NCI-H345 treated with DMSO at 0.1 percent for 48 hours (cell line): Measurements from ENCODE around the gene PLPP7.
"Not testable (repeated sequence)": the region's sequence is repeated elsewhere in the genome, so short reads cannot be mapped to it uniquely, and the experiment has no call there.

ENCODE experiments used
- DNase-seq: peaks from one replicate; lab custom pipeline; 2025; ENCODE audit not compliant: unreplicated experiment; lab: John Stamatoyannopoulos, UW

Gene PLPP7

DNA sequence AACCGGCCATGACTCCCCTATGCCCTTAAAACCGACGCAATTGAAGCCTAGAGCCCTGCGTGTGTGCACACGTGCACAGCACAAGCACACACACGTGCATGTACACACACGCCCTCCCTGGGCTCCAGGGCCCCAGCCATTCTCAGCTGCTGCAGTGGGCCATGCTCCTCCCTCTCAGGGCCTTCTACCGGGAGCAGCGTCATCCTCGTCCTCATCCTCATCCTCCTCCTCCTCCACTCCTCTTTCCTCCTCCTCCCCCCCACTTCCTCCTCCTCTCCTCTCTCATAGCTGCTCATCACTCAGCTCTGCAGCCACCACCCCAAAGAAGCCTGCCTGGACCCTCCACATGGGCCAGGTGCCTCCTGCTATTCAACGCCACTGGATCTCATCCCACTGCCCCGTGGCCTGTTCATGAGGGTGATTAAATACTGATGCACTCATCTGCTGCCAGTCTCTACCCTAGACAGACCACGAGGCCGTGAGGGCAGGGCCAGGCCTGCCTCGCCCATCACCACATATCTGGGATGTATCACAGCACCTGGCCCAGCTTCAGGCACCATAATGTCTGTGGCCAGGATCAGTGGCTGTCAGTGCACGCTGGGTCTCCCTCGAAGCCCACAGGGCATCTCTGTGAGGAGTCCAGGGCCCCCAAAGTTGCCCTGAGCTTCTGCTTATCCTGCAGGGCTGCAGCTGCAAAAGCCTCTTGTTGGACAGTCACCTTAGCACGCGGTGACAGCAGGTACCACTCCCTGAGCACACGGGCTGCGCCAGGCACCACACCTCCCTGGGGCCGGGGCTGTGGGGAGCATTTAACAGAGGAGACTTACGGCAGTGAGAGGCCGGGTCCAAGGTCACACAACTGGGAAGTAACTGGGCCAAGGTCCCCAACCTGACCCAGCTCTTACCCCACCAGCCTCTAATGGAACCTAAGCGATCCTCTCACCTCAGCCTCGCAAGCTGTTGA is 23.0 kb upstream of the PLPP7 start:
- DNase-seq, result no peak

DNA sequence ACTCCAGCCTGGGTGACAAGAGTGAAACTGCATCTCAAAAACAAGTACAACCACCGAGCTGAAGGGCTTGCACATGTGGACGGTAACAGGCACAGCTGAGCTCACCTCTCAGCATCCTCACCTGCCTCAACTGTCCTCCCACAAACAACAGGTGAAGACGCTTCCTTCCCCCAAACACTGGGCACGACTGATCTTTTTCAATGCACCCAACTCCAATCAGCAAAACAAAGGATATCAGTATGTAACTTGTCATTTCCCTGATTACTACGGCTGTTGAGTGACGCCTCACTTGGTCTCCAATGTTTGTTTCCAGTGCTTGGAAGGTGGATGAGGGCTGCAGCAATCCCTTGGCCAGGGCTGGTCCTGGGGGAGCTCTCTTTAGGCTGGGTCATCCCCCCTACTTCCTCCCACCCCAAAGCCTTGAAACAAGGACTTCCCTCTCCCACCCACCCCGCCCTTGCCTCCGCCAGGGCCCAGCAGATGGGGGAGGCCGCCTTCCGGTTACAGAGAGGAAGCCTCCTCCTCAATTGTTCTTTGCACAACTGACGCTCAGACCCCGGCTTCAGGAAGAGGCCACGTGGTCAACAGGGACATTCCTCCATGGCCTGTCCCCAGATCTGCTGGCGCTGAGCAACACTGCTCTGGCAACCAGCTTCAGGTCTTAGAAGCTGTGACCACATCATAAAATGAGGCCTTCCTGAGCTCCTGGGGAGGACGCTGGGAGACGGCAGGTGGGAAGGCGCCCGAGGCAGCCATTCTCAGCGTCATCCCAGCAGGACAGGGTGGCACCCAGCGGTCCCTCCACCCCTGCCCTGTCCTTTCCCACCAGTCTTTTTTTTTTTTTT is 19.1 kb upstream of the PLPP7 start:
- DNase-seq, result no peak

DNA sequence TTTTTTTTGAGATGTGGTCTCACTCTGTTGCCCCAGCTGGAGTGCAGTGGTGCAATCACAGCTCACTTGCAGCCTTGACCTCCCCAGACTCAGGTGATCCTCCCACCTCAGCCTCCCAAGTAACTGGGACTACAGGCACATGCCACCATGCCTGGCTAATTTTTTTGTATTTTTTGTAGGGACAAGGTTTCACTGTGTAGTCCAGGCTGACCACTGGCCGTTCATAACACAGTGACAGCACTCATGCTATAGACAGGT is 18.6 kb upstream of the PLPP7 start:
- not testable (repeated sequence) for DNase-seq

DNA sequence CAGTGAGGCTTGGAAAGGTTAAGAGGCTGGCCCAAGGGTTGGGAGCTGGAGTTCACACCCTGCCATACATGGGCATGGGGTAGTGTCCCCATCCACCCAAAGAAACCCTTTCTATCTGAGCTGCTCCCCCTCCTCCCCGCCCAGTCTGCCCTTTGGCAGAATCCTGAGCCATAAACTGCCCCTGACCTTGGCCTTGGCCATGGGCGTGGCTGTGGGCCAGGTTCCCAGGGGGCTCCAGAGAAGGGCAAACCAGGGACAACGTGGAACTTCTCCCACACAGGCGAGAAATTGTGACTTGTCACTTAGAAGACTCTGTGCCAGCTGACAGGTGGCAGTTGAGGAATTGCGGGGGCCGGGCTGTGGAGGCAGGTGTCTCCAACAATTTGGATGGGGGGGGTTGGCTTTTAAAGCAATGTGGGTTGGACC is 18.0 kb upstream of the PLPP7 start:
- no peak for DNase-seq

DNA sequence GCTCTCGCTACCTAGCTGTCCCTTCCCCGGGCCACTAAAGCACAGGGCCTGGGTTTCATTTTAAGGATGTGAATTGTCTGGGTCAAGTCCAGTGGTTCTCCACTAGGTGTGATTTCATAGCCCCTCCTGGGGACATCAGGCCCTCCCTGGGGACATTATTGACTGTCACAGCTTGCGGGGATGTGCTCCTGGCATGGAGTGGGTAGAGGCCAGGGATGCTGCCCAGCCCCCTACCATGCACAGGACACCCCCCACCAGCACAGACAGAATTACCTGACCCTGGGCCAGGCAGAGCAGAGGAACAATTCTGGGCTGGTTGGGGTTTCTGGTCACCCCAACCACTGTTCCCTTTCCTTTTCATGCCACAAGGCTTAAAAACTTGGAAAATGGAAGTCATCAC is 17.3 kb upstream of the PLPP7 start:
- DNase-seq, result no peak

DNA sequence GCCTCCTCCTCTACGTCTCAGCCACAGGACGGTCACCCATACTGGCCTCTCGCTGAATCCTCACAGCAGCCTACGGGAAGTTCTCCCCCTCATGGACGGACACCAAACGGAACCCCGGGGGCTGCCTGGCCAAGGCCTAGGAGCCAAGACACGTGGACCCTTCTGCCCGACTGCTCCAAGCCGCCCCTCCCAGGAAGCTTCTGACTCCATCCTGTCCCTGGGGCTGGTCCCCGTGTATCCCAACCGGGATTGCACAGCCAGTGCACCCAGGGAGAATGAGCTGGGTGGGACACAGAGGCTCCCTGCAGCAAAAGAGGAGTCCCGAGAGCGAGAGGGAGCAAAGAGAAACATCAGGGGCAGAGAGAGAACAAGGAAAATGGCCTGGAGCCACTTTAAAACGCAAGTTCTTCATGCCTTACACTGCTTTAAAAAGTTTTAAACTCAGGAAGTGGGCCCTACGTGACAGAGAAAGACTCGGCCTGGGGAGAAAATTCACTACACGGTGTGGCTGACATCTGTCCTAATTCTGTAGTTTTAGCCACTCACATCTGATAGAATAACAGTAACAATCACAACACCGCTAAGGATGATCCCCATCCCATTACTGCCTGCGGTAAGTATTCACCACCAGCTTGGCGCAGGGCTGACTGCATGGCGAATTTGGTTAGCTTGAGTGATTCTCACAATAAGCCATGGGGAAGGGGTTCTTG is 16.2 kb upstream of the PLPP7 start:
- DNase-seq, result no peak

DNA sequence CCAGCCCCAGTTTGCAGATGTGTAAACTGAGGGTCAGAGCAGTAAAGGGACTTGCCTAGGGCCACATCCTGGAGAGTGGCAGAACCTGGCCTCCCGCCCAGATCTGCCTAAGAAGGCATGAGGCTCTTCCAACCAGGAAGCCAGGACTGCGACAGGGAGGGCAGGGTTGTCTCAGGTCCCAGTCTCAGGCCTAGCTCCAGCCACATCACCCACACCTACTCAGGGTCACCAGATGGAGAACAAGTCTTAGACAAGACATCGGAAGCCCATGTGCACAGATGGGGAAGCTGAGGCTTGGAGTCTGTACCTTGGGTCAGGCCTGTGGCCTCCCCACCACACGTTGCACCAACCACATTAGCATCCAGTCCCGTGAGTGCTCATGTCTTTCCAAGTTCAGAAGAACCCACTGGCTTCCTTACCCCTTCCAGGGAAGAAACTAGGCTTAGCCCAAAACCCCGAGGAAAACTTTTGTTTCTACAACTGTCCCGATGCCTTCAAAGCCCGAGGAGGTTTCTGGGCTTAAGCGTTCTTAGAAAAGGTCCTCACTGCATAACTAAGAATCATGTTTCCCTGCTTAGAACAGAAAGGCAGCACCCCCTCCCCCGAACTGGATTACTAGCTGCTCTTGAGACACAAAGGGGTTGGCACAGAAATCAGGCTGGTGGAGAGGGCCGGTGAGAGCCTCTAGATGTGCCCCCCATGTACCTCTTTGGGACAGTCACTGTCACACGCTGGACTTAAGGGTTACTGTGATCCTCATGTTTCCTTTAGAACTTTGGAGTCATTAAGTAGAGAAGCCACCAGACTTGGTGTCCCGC is 15.5 kb upstream of the PLPP7 start:
- DNase-seq, result no peak

DNA sequence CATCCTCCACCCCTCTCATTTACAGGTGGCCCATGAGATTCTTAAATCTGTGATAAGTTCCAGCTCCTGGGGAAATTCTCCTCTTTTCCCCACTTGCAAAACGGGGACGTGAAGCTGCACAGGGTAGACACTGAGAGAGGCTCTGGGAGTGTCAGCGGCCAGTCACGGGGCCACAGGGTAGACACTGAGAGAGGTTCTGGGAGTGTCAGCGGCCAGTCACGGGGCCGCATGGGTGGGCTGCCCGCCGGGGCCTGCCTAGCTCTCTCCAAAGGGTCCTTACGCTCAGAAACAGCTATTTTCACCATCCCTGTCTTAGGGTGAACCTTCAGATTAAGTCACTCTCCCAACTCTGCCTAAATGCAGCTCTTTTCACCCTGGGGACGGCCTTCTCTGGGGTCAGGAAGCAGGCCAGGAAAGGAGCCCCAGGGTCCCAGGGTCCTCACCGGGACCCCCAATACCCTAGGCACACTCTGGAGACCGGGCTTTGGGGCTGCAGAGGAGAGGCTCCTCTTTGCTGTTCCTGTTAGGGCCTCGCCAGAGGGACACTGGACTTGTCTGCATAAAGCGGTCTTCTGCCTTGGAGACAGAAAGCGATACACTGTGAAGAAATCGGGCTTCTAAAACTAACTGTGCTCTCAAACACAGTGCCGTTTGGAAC is 14.7 kb upstream of the PLPP7 start:
- no peak for DNase-seq

DNA sequence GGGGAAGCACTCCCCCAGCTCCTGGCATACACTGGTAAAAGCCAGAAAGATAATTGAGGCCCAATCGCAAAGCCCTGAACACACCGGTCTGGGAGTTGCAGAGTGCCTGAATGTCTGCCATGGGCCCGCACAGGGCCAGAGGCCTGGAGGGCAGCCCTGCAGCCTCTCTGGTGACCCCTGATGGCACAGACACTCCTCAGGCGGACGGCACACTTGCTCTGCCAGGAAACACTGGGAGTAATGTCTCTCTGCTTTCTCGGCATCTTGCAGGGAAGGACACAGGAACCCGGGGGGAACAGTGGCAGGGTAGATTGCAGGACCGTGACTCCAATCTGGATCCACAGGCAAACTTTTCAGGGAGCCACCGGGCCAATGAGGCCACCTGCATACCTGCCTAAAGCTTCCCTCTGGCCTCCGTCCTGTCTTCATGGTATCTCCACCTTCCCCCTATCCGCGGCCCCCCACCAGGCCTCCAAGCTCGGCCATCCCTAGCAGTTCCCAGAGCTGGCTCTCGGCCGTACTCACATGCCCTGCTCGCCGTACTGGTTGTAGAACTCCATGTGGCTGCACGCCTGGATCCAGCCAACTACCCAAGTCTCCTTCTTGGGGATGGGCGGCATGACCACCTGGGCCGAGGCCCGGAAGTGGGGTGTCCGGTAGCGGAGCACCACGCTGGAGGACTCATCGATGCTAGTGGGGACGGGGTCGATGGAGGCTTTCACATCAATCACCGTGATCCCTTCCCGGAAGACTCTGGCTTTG is 14.0 kb upstream of the PLPP7 start:
- DNase-seq, result no peak

DNA sequence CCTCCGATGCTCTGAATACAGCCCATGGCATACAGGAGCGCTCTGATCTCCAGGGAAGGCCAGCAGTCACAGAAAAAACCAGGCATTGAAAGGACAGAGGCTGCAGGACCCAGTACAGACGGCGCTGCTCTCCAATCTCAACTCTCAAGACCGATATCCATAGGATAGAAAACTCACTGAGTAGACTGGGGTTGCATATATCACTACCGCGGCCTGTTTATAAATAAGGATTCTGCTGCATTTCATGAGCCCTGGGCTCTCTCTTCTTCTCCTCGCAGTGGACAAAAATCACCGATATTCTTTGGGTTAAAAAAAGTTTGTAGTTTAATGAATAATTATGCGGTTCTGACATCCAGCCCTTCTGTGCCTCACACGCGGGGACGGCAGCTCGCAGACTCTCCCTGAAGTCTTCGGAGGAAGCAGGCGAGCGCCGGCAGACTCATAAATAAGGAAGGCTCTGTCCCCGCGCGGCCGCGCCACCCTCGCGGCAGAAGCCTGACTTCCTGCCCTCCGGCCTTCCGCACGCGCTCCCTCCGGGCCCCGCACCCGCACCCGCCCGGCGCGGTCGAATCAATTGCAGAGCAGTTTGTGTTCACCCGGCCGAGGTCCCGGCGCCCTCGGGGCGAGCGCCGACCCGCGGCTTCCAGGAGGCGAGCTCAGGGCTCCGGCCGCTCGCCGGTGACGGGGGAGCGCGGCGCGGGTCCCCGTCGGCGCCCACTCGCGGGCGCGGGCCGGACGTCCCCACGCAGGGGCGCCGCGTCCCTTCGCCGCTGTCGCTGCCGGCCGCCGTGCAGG is 13.2 kb upstream of the PLPP7 start, which contains the start of gene FAM78A:
Gene FAM78A (minus strand): TSS at position 417 of the 795 bp plus-strand sequence. CDS start 331 bp downstream, at position 86.
- no peak for DNase-seq

DNA sequence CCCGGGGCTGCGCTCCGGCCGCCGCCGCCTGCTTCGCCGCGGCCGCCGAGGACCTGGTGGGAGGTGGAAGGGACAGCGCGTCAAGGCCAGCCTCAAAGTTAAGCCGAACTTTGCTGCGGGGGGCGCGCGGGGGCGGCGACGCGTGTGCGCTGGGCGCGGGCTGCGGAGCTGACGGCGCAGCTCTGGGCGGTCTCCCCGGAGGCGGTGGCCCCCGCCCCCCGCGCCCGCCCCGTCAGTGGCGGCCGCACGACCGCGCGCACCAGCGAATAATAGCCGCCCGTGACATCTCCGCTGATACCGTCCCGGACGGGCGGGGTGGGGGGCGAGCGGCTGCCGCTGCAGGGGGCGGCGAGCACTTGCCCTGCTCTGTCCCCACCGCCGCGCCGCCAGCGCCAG is 12.6 kb upstream of the PLPP7 start:
- no peak for DNase-seq

DNA sequence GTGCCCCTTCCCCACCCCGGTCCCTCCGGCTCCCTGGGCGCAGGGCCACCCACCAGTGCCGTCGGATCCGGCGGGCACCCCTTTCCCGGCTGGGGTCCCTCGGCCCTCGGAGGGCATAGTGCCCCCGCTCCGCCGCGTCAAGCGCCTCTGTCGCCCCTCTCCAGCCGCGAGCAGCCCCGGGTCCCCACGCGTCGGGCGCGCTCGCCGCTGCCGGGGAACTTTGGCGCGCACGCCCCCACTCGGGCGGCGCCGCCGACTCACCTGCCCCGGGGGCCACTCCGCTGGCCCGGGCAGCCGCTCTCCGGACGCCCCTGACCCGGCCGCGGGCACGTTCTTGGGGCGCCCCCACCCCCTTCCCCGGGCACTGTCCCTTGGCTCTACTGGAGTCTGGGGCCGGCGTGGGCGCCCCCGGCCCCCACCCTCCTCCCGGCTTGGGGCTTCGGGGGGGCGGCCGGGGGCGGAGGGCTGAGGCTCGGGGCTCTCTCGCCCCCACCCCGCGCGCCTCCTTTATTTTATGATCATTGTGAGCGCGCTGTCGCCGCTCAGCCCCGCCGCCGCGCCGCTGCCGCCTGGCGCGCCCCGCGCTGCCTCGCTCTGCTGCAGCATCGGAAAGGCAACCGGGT is 12.1 kb upstream of the PLPP7 start:
- DNase-seq, result no peak

DNA sequence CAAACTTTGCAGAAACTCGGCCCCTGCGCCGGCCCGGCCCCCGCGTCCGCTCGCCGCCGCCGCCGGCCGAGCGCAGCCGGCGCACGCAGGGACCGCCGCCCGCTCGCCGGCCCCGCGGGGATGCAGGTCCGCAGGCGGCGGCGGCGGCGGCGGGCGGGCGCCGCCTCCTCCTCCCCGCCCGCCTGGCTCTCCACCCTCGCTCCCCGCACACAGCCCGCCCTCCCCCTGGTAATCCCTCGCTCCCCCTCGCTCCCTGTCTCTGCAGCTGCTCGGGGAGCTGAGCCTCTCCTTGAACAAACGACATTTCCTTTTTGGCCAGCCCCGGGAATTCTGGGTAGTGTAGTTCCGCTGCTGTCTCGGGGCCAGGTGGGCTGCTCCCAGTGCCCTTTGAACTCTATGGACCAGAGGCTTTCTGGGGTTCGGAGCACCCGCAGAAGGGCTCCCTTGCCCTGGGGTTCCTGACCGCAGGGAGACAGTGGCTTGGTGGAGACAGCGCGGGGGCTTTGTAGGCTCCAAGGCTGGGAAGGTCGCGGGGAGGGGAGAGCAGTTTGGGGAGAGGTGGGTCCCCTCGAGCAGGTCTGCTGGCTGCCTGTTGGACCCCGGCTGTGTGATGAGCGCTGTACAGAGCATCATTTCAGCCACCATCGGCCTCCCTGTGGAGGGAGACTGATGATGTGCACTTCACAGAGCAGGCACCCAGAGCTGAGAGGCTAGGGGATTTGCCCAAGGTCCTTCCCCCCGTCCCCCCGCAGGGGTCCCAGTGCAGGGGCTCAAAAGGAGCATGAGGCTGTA is 11.4 kb upstream of the PLPP7 start:
- peak; percentile 44 for DNase-seq

DNA sequence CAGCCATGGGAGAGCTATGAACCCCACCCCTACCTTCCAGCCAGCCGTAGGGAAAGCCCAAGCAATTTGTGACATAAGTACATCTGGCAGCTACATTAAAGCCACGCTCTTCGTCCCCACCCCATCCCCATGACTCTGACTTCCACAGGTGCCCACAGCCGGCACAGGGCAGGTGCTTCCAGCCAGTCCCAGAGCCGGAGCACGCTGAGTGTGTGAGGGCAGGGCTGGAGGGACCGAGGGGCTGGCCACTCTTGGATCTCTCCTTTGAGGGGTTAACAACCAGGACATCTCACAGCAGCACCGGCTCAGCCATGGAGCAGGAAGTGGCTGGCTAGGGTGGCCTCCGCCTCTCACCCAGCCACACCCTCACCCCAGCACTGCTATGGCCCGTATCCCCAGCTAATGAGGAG is 10.8 kb upstream of the PLPP7 start:
- DNase-seq, result no peak

DNA sequence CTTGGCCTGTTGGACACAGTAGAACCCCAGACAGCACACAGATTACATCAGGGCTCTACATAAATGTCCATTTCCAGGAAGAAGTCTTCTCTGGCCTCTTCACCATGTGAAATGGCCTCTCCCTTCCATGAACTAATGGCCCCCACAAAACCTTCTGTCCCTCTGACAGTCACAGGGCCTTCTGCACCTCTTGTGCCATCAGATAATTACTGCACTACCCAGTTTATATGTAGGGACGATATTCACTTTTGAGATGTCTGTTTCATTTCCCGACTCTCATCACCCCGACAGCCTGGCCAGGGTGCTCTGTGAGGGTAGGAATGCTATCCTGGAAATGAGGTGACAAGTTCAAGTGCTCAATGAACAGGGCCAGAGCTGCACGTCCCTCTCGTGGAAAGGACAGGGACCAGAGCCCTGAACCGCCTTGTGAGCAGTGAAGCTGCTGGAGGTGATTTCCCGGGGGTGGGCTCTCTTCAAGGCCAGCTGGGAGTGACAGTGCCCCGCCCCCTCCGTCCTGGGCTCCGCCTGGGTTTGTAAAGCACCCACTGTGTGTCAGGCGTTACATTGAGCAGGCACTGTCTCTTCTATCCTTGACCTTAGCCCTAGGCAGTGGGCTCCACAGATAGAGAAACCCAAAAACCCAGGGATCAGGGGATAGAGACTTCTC is 10.2 kb upstream of the PLPP7 start:
- DNase-seq, result no peak

DNA sequence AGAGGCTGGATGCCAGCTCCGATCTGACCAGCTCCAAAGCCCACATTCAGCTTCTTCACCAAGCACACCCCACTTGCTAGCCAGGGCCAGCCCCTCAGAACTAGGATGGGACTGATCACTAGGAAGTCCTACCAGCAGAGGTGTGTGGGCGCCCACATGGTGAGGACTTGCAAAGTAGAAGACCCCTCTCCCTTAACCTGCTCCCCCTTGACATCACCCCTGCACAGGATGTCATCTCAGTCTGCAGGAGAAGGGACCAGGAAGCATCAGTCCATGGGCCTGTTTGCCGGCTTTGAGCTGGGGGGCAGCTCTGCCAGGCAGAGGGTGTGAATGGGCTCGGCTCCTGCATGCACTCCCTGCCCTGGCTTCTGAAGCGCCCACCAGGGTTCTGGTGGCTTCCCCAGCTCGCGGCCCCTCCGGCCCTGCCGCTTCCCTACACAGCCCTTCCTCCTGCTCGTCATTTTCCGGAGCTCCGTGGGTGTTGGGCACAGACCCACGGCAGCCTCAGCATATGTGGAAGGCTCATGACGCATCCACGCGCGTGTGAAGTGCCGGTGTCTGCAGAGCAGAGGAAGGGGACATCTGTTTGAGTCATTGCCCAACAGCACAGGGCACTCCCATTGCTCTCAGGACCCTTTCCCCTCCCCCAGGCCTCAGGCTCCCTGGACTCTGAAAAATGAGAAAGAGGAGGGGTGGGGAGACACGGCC is 9.5 kb upstream of the PLPP7 start:
- DNase-seq, result no peak
